ENCODE results near the gene CYTH3.

The CYTH3 gene

GRCh38 chr7:6182993-6183392 is 89.4 kb downstream of the CYTH3 start:
- no peak for DNase-seq

GRCh38 chr7:6181136-6181535 is 91.3 kb downstream of the CYTH3 start:
- DNase-seq = no peak

- DNase-seq = no peak
Observed at GRCh38 chr7:6180344-6180725, 92.1 kb downstream of the CYTH3 start.

GRCh38 chr7:6179620-6180343 is 92.6 kb downstream of the CYTH3 start:
- DNase-seq = no peak

- DNase-seq = no peak
Observed at GRCh38 chr7:6178298-6179029, 94.0 kb downstream of the CYTH3 start.

GRCh38 chr7:6175645-6176044 is 96.8 kb downstream of the CYTH3 start:
- DNase-seq = no peak

GRCh38 chr7:6172910-6173295 is 99.5 kb downstream of the CYTH3 start:
- no peak for DNase-seq

GRCh38 chr7:6172224-6172909 is 100.1 kb downstream of the CYTH3 start:
- no peak for DNase-seq

- DNase-seq = no peak
Observed at GRCh38 chr7:6171532-6172223, 100.7 kb downstream of the CYTH3 start.

GRCh38 chr7:6170571-6171531 is 101.6 kb downstream of the CYTH3 start:
- no peak for DNase-seq

GRCh38 chr7:6169805-6170520 is 102.5 kb downstream of the CYTH3 start:
- no peak for DNase-seq

GRCh38 chr7:6168477-6168868 is 104.0 kb downstream of the CYTH3 start:
- no peak for DNase-seq

- no peak for DNase-seq
Observed at GRCh38 chr7:6167587-6168476, 104.6 kb downstream of the CYTH3 start.

GRCh38 chr7:6167004-6167551 is 105.3 kb downstream of the CYTH3 start:
- DNase-seq = no peak

GRCh38 chr7:6166443-6166891 is 106.0 kb downstream of the CYTH3 start:
- DNase-seq = no peak

GRCh38 chr7:6165521-6166320 is 106.7 kb downstream of the CYTH3 start:
- DNase-seq = no peak

- no peak for DNase-seq
Observed at GRCh38 chr7:6165075-6165474, 107.3 kb downstream of the CYTH3 start.

- DNase-seq = no peak
Observed at GRCh38 chr7:6164491-6164890, 107.9 kb downstream of the CYTH3 start.

GRCh38 chr7:6164010-6164409 is 108.4 kb downstream of the CYTH3 start:
- DNase-seq = no peak
